ENCODE results near the gene CENATAC. TPM values are rescaled to one million over a fixed set of nuclear protein-coding genes. Genes with fewer than 3 reads are reported as not detected.

CENATAC gene
- total RNA-seq, 1 experiment from 2014 or later: 55.2 TPM

- peak overlapping the region in 2 of 3 experiments; percentile 44 to 51; a peak in 1 of 7 replicates for H3K27ac Mint-ChIP-seq
- Histone ChIP-seq H4K91ac (ENCODE audit: insufficient read length, low read depth, low read length) (no peak overlapping the region), H3K27ac (ENCODE audit: insufficient read length, low read depth, low read length) (no peak overlapping the region)
Observed at GRCh38 chr11:119000906-119001305, 3.0 kb downstream of the CENATAC start.

More at GRCh38 chr11:119000906-119001305, 3.0 kb downstream of the CENATAC start:
- H3K23ac ChIP-seq (ENCODE audit: insufficient read length, low read depth, low read length): no peak overlapping the region
- H3K4me1 ChIP-seq (ENCODE audit: insufficient read depth, low read length): no peaks in the 10 kb centered on the region
- H2AK5ac ChIP-seq (ENCODE audit: insufficient read length, low read length): no peak overlapping the region
- H2BK120ac ChIP-seq (ENCODE audit: low read depth, low read length, poor library complexity, severe bottlenecking): no peak overlapping the region
- DNase-seq: no peak
- no peak overlapping the region for H2BK5ac ChIP-seq (ENCODE audit: insufficient read length, low read length)
- H4K20me1 ChIP-seq (ENCODE audit: control insufficient read depth, insufficient read depth, insufficient read length): no peaks in the 10 kb centered on the region
- H3K79me1 ChIP-seq (ENCODE audit: insufficient read depth, low read depth, low read length, poor library complexity, severe bottlenecking): no peaks in the 10 kb centered on the region
- no peak overlapping the region for H2BK15ac ChIP-seq (ENCODE audit: low read depth, low read length)
- H3K36me3 Mint-ChIP-seq (ENCODE audit: insufficient read depth in 1 of 3, low read depth in 3 of 3): peaks cover 28 to 73% (median 55%) of the 10 kb centered on the region in 3 experiments
- no peak overlapping the region for H3K9ac ChIP-seq (ENCODE audit: extremely low read depth, insufficient read length, low read length)
- no peak overlapping the region for H3K4me3 Mint-ChIP-seq
- WGBS (ENCODE audit: extremely low coverage, insufficient read length, low lambda C conversion rate): no CpG with 5 or more reads among the region's 1 CpG
- H3K4ac ChIP-seq (ENCODE audit: low read depth, low read length): no peak overlapping the region
- no peak overlapping the region for H3K56ac ChIP-seq (ENCODE audit: insufficient read length, low read depth, low read length)
- H4K5ac ChIP-seq (ENCODE audit: insufficient read length, low read depth, low read length): no peak overlapping the region
- no peak for TF ChIP-seq CTCF (conservative IDR thresholded peaks at IDR 0.05)
- no peaks in the 10 kb centered on the region for H3K27me3 ChIP-seq (ENCODE audit: insufficient read depth, low read length)
- no peaks in the 10 kb centered on the region for H3K9me3 Mint-ChIP-seq
- no peak overlapping the region for H2AFZ ChIP-seq (ENCODE audit: low read length)
- no peak overlapping the region for H2BK20ac ChIP-seq (ENCODE audit: low read depth, low read length, poor library complexity, severe bottlenecking)
- no peak overlapping the region for H3K4me2 ChIP-seq (ENCODE audit: insufficient read depth, insufficient read length, low read length)
- H4K8ac ChIP-seq (replicated peaks; ENCODE audit: insufficient read length, low read depth, low read length): no peak overlapping the region
- peaks cover 17 to 18% of the 10 kb centered on the region in 2 experiments for H3K4me1 Mint-ChIP-seq
- no peaks in the 10 kb centered on the region for H3K27me3 Mint-ChIP-seq (ENCODE audit: low read depth)
- H3T11ph ChIP-seq (ENCODE audit: low read length): no peak overlapping the region
- peaks cover 11% of the 10 kb centered on the region for H3K23me2 ChIP-seq (ENCODE audit: insufficient read length, low read depth, low read length, poor library complexity, severe bottlenecking)
- no peak overlapping the region for H3K18ac ChIP-seq (ENCODE audit: insufficient read length, low read depth, low read length)
- H2BK12ac ChIP-seq (ENCODE audit: insufficient read length, low read depth, low read length): no peak overlapping the region
- H3K79me2 ChIP-seq (ENCODE audit: insufficient read depth, low read length): no peaks in the 10 kb centered on the region; the same call in 1 of the 2 replicates
- no peaks in the 10 kb centered on the region for H3K9me3 ChIP-seq (ENCODE audit: control insufficient read depth, low read depth, low read length)
- H3K14ac ChIP-seq (ENCODE audit: insufficient read depth, low read length): no peak overlapping the region
